ENCODE measurements around the gene SULT2A1.
"Not testable (repeated sequence)": the region's sequence is repeated elsewhere in the genome, so short reads cannot be mapped to it uniquely, and the experiment has no call there.

SULT2A1 gene

DNA sequence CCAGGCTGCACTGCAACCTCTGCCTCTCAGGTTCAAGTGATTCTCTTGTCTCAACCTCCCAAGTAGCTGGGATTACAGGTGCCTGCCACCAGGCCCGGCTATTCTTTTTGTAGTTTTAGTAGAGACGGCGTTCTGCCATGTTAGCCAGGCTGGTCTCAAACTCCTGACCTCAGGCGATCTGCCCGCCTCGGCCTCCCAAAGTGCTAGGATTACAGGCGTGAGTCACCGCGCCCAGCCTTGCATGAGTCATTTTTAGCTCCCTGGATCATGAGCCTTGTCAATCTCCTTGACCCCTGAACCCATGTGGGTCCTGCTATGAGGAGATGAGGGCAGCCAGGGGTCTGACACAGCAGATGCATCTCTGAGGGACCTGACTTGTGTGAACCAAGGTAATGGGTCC is 27.9 kb downstream of the SULT2A1 start:
- H3K4me3 ChIP-seq (ENCODE audit: low read length); H3K4me1 ChIP-seq (ENCODE audit: control insufficient read depth, insufficient read depth, low read length); H3K36me3 ChIP-seq (ENCODE audit: control insufficient read depth, insufficient read depth, low read length); H3K27ac ChIP-seq (ENCODE audit: low read depth, low read length); H3K27me3 ChIP-seq (ENCODE audit: control insufficient read depth, insufficient read depth, low read length); H3K9ac ChIP-seq (ENCODE audit: low read length): not testable (repeated sequence)

GRCh38 chr19:47854459-47854858 is 31.7 kb downstream of the SULT2A1 start:
- Histone ChIP-seq H3K27me3 (ENCODE audit: control insufficient read depth, insufficient read depth, low read length) (peaks cover 7% of the 10 kb centered on the region), H3K4me1 (ENCODE audit: control insufficient read depth, insufficient read depth, low read length) (no peaks in the 10 kb centered on the region), H3K36me3 (ENCODE audit: control insufficient read depth, insufficient read depth, low read length) (no peaks in the 10 kb centered on the region), H3K4me3 (ENCODE audit: low read length) (no peak overlapping the region), H3K27ac (ENCODE audit: low read depth, low read length) (no peak overlapping the region), H3K9ac (ENCODE audit: low read length) (no peak overlapping the region)

DNA sequence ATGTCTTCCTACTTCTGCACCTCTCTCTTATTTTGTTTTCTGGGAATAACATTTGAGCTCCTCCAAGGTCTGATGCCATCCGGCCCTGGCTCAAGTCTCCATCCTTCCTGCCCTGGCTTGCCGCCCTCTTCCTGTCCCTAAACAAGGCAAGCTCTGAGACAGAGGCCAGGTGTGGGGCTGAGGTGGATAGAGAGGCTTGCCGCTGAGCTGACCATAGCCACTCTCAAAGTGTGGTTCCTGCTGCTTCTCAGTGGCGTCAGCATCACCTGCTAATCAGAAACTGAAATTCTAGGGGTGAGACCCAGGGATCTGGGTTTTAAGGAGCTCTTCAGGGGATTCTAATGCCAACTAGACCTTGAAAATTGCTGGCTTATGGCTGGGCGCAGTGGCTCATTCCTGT is 33.1 kb downstream of the SULT2A1 start:
- Histone ChIP-seq H3K4me1 (ENCODE audit: control insufficient read depth, insufficient read depth, low read length) (no peaks in the 10 kb centered on the region), H3K27ac (ENCODE audit: low read depth, low read length) (no peak overlapping the region), H3K27me3 (ENCODE audit: control insufficient read depth, insufficient read depth, low read length) (peaks cover 14% of the 10 kb centered on the region), H3K9ac (ENCODE audit: low read length) (no peak overlapping the region), H3K4me3 (ENCODE audit: low read length) (no peak overlapping the region), H3K36me3 (ENCODE audit: control insufficient read depth, insufficient read depth, low read length) (no peaks in the 10 kb centered on the region)

DNA sequence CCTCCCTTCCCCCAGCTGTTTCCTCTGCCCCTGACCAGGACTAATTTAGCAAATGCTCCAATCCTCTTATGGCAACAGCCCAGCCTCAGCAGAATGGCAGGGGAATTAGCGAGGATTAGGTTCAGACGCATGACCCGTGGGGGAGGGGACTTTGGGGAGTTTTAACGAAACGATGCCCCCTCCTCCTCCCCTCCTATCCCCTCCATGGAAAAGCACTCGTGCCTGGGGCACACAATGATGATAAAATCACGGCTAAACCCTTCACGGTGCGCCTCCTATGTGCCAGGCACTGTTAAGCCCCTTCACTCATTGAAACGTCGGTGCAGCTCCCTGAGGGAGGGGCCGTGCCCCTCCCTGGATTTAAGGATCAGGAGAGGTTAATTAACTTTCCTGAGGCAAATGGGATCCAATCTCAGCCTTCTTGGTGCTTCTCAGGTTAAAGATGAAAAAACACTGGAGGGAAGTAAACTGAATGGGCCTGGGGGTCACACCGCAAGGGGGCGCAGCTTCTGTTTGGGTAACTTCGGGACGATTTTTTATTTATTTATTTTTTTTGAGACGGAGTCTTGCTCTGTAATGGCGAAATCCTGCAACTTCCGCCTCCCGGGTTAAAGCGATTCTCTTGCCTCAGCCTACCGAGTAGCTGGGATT is 37.2 kb downstream of the SULT2A1 start:
- no peak overlapping the region for H3K4me3 ChIP-seq (ENCODE audit: low read length)
- peaks cover 13% of the 10 kb centered on the region for H3K27me3 ChIP-seq (ENCODE audit: control insufficient read depth, insufficient read depth, low read length)
- H3K27ac ChIP-seq (ENCODE audit: low read depth, low read length), result no peak overlapping the region
- H3K4me1 ChIP-seq (ENCODE audit: control insufficient read depth, insufficient read depth, low read length), result no peaks in the 10 kb centered on the region
- H3K36me3 ChIP-seq (ENCODE audit: control insufficient read depth, insufficient read depth, low read length), result no peaks in the 10 kb centered on the region
- no peak overlapping the region for H3K9ac ChIP-seq (ENCODE audit: low read length)

GRCh38 chr19:47848425-47848822 is 37.7 kb downstream of the SULT2A1 start:
- Histone ChIP-seq H3K4me3 (ENCODE audit: low read length) (no peak overlapping the region), H3K9ac (ENCODE audit: low read length) (no peak overlapping the region), H3K27me3 (ENCODE audit: control insufficient read depth, insufficient read depth, low read length) (peaks cover 9% of the 10 kb centered on the region), H3K4me1 (ENCODE audit: control insufficient read depth, insufficient read depth, low read length) (no peaks in the 10 kb centered on the region), H3K27ac (ENCODE audit: low read depth, low read length) (no peak overlapping the region), H3K36me3 (ENCODE audit: control insufficient read depth, insufficient read depth, low read length) (no peaks in the 10 kb centered on the region)

DNA sequence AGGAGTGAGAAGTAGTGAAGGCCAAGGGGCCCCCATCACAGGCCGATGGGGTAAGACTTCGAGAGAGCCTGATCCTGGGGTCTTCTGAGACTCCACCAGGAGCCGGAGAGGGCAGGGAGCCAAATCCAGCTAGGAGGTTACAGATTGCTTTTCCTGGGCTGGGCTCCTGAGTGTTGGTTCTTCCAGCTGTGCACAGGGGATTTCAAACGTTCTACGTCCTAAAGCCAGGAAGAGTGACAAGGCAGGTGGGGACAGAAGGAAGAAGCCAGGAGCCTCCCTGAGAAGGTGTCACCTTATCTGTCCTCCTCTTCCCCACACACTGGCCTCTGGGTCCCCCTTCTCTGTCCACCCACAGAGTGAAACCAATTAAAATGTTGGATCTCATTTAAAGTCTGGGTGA is 43.2 kb downstream of the SULT2A1 start:
- Histone ChIP-seq H3K27ac (ENCODE audit: low read depth, low read length) (no peak overlapping the region), H3K9ac (ENCODE audit: low read length) (no peak overlapping the region), H3K36me3 (ENCODE audit: control insufficient read depth, insufficient read depth, low read length) (no peaks in the 10 kb centered on the region), H3K4me3 (ENCODE audit: low read length) (no peak overlapping the region), H3K27me3 (ENCODE audit: control insufficient read depth, insufficient read depth, low read length) (peaks cover 3% of the 10 kb centered on the region), H3K4me1 (ENCODE audit: control insufficient read depth, insufficient read depth, low read length) (no peaks in the 10 kb centered on the region)

- no peaks in the 10 kb centered on the region for H3K4me1 ChIP-seq (ENCODE audit: control insufficient read depth, insufficient read depth, low read length)
- peaks cover 3% of the 10 kb centered on the region for H3K27me3 ChIP-seq (ENCODE audit: control insufficient read depth, insufficient read depth, low read length)
- no peak overlapping the region for H3K4me3 ChIP-seq (ENCODE audit: low read length)
- no peak overlapping the region for H3K9ac ChIP-seq (ENCODE audit: low read length)
- H3K27ac ChIP-seq (ENCODE audit: low read depth, low read length), result no peak overlapping the region
- H3K36me3 ChIP-seq (ENCODE audit: control insufficient read depth, insufficient read depth, low read length), result no peaks in the 10 kb centered on the region
Measured at GRCh38 chr19:47839913-47840312, 46.2 kb downstream of the SULT2A1 start.

GRCh38 chr19:47839411-47839810 is 46.7 kb downstream of the SULT2A1 start:
- no peak overlapping the region for H3K4me3 ChIP-seq (ENCODE audit: low read length)
- H3K9ac ChIP-seq (ENCODE audit: low read length), result no peak overlapping the region
- H3K4me1 ChIP-seq (ENCODE audit: control insufficient read depth, insufficient read depth, low read length), result no peaks in the 10 kb centered on the region
- peaks cover 3% of the 10 kb centered on the region for H3K27me3 ChIP-seq (ENCODE audit: control insufficient read depth, insufficient read depth, low read length)
- H3K36me3 ChIP-seq (ENCODE audit: control insufficient read depth, insufficient read depth, low read length), result no peaks in the 10 kb centered on the region
- H3K27ac ChIP-seq (ENCODE audit: low read depth, low read length), result no peak overlapping the region

- Histone ChIP-seq H3K27me3 (ENCODE audit: control insufficient read depth, insufficient read depth, low read length) (no peaks in the 10 kb centered on the region), H3K27ac (ENCODE audit: low read depth, low read length) (no peak overlapping the region), H3K36me3 (ENCODE audit: control insufficient read depth, insufficient read depth, low read length) (no peaks in the 10 kb centered on the region), H3K4me1 (ENCODE audit: control insufficient read depth, insufficient read depth, low read length) (no peaks in the 10 kb centered on the region), H3K9ac (ENCODE audit: low read length) (no peak overlapping the region), H3K4me3 (ENCODE audit: low read length) (no peak overlapping the region)
Measured at GRCh38 chr19:47836038-47836437, 50.1 kb downstream of the SULT2A1 start.

- Histone ChIP-seq H3K27me3 (ENCODE audit: control insufficient read depth, insufficient read depth, low read length) (no peaks in the 10 kb centered on the region), H3K4me1 (ENCODE audit: control insufficient read depth, insufficient read depth, low read length) (no peaks in the 10 kb centered on the region), H3K9ac (ENCODE audit: low read length) (no peak overlapping the region), H3K36me3 (ENCODE audit: control insufficient read depth, insufficient read depth, low read length) (no peaks in the 10 kb centered on the region), H3K4me3 (ENCODE audit: low read length) (no peak overlapping the region), H3K27ac (ENCODE audit: low read depth, low read length) (no peak overlapping the region)
Measured at GRCh38 chr19:47832723-47833122, 53.4 kb downstream of the SULT2A1 start.

DNA sequence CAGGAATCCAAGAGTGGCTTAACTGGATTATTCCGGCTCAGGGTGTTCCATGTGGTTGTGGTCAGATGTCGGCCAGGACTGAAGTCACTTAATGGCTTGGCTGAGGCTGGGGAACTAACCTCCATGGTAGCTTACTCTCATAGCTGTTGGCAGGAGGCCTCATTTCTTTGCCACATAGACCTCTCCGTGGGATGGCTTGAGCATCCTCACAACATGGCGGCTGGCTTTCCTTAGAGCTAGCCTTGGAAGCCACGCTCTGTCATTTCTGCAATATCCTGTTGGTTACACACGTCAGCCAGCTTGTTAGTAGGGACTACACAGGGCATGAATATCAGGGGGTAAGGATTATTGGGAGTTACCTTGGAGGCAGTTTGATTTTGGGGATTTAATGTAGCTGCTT is 59.3 kb downstream of the SULT2A1 start:
- no peaks in the 10 kb centered on the region for H3K27me3 ChIP-seq (ENCODE audit: control insufficient read depth, insufficient read depth, low read length)
- H3K36me3 ChIP-seq (ENCODE audit: control insufficient read depth, insufficient read depth, low read length), result no peaks in the 10 kb centered on the region
- H3K9ac ChIP-seq (ENCODE audit: low read length), result no peak overlapping the region
- no peaks in the 10 kb centered on the region for H3K4me1 ChIP-seq (ENCODE audit: control insufficient read depth, insufficient read depth, low read length)
- H3K27ac ChIP-seq (ENCODE audit: low read depth, low read length), result no peak overlapping the region
- no peak overlapping the region for H3K4me3 ChIP-seq (ENCODE audit: low read length)

- no peaks in the 10 kb centered on the region for H3K4me1 ChIP-seq (ENCODE audit: control insufficient read depth, insufficient read depth, low read length)
- no peak overlapping the region for H3K9ac ChIP-seq (ENCODE audit: low read length)
- no peak overlapping the region for H3K4me3 ChIP-seq (ENCODE audit: low read length)
- no peak overlapping the region for H3K27ac ChIP-seq (ENCODE audit: low read depth, low read length)
- no peaks in the 10 kb centered on the region for H3K36me3 ChIP-seq (ENCODE audit: control insufficient read depth, insufficient read depth, low read length)
- peaks cover 2% of the 10 kb centered on the region for H3K27me3 ChIP-seq (ENCODE audit: control insufficient read depth, insufficient read depth, low read length)
Measured at GRCh38 chr19:47824396-47824795, 61.7 kb downstream of the SULT2A1 start.

GRCh38 chr19:47821460-47822020 is 64.6 kb downstream of the SULT2A1 start, which contains the start of gene CRX:
Gene CRX, plus strand, starts transcription at chr19:47821937. Its CDS starts 12,507 bp downstream, at chr19:47834444.
- H3K27me3 ChIP-seq (ENCODE audit: control insufficient read depth, insufficient read depth, low read length), result peaks cover 2% of the 10 kb centered on the region
- H3K4me1 ChIP-seq (ENCODE audit: control insufficient read depth, insufficient read depth, low read length), result no peaks in the 10 kb centered on the region
- no peak within 1 kb of the TSS for H3K27ac ChIP-seq (ENCODE audit: low read depth, low read length)
- H3K9ac ChIP-seq (ENCODE audit: low read length), result no peak within 1 kb of the TSS
- H3K4me3 ChIP-seq (ENCODE audit: low read length), result no peak within 1 kb of the TSS
- H3K36me3 ChIP-seq (ENCODE audit: control insufficient read depth, insufficient read depth, low read length), result no peaks in the 10 kb centered on the region

All from rectal smooth muscle tissue (tissue), 1 donor.